GM08714 (cell line): ENCODE measurements around the gene SEC16A.

Source experiments
- H3K4me3 ChIP-seq: fragments of 200-500 bp; sonication (Bioruptor generic); 2 replicates; pipeline ENCODE4 v1.5.1; 2014; ENCODE audit warnings: mild to moderate bottlenecking, low read length, inconsistent platforms
- ZNF274 ChIP-seq: IDR thresholded peaks from 2 replicates; pipeline ENCODE4 v1.6.1; 2012; ENCODE audit warnings: mild to moderate bottlenecking, low read depth, low read length

The SEC16A gene

GRCh38 chr9:136489731-136490130 lies 6.9 kb upstream of the SEC16A start:
- TF ChIP-seq ZNF274 = no peak
- H3K4me3 ChIP-seq = no peak overlapping the region

GRCh38 chr9:136488247-136489214 lies 5.7 kb upstream of the SEC16A start:
- no peak overlapping the region for H3K4me3 ChIP-seq
- TF ChIP-seq ZNF274 = no peak

GRCh38 chr9:136487672-136488071 lies 4.8 kb upstream of the SEC16A start:
- H3K4me3 ChIP-seq = no peak overlapping the region
- TF ChIP-seq ZNF274 = no peak

GRCh38 chr9:136486823-136487620 lies 4.2 kb upstream of the SEC16A start:
- TF ChIP-seq ZNF274 = no peak
- no peak overlapping the region for H3K4me3 ChIP-seq

GRCh38 chr9:136486131-136486530 lies 3.3 kb upstream of the SEC16A start:
- no peak overlapping the region for H3K4me3 ChIP-seq
- no peak for TF ChIP-seq ZNF274

- TF ChIP-seq ZNF274 = no peak
- no peak overlapping the region for H3K4me3 ChIP-seq
Observed at GRCh38 chr9:136485049-136486045, 2.5 kb upstream of the SEC16A start.

GRCh38 chr9:136484153-136485048 lies 1.6 kb upstream of the SEC16A start:
- TF ChIP-seq ZNF274 = no peak
- peak overlapping the region; percentile 83; the same call in 1 of the 2 replicates for H3K4me3 ChIP-seq

GRCh38 chr9:136483589-136484152 lies 831 bp upstream of the SEC16A start:
- peak overlapping the region; percentile 83 for H3K4me3 ChIP-seq
- TF ChIP-seq ZNF274 = no peak

GRCh38 chr9:136482046-136482792 lies 621 bp downstream of the SEC16A start:
- H3K4me3 ChIP-seq = peak overlapping the region; percentile 99
- TF ChIP-seq ZNF274 = no peak

- no peak for TF ChIP-seq ZNF274
- H3K4me3 ChIP-seq = peak overlapping the region; percentile 99
Observed at GRCh38 chr9:136481558-136481957, 1.3 kb downstream of the SEC16A start.

GRCh38 chr9:136476369-136477150 lies 6.3 kb downstream of the SEC16A start:
- H3K4me3 ChIP-seq = no peak overlapping the region
- no peak for TF ChIP-seq ZNF274
